NCI-H2227 (cell line): ENCODE measurements around the gene NBEA.
"Not testable (repeated sequence)": the region's sequence is repeated elsewhere in the genome, so short reads cannot be mapped to it uniquely, and the experiment has no call there.

Experiments used
- DNase-seq: peaks from one replicate; lab custom pipeline; 2025; ENCODE audit not compliant: unreplicated experiment; lab: John Stamatoyannopoulos, UW

NBEA gene

GRCh38 chr13:35378939-35379338 is 436.9 kb downstream of the NBEA start:
- no peak for DNase-seq

GRCh38 chr13:35379663-35380062 is 437.6 kb downstream of the NBEA start:
- no peak for DNase-seq

- DNase-seq, result peak; percentile 32
Observed at GRCh38 chr13:35387682-35388250, 445.7 kb downstream of the NBEA start.

GRCh38 chr13:35388441-35389355 is 446.6 kb downstream of the NBEA start:
- DNase-seq, result no peak

GRCh38 chr13:35389535-35389934 is 447.5 kb downstream of the NBEA start:
- DNase-seq, result no peak

- DNase-seq, result no peak
Observed at GRCh38 chr13:35392768-35393167, 450.7 kb downstream of the NBEA start.

- DNase-seq, result no peak
Observed at GRCh38 chr13:35393886-35394285, 451.8 kb downstream of the NBEA start.

- not testable (repeated sequence) for DNase-seq
Observed at GRCh38 chr13:35408285-35408684, 466.2 kb downstream of the NBEA start.

GRCh38 chr13:35411059-35411744 is 469.1 kb downstream of the NBEA start:
- DNase-seq, result no peak

- DNase-seq, result no peak
Observed at GRCh38 chr13:35448465-35448864, 506.4 kb downstream of the NBEA start.

- no peak for DNase-seq
Observed at GRCh38 chr13:35449821-35450220, 507.8 kb downstream of the NBEA start.

GRCh38 chr13:35455022-35455421 is 513.0 kb downstream of the NBEA start:
- no peak for DNase-seq

- DNase-seq, result no peak
Observed at GRCh38 chr13:35457258-35457657, 515.2 kb downstream of the NBEA start.

GRCh38 chr13:35460061-35460460 is 518.0 kb downstream of the NBEA start:
- DNase-seq, result no peak

- DNase-seq, result no peak
Observed at GRCh38 chr13:35465371-35465770, 523.3 kb downstream of the NBEA start.

GRCh38 chr13:35468195-35468594 is 526.1 kb downstream of the NBEA start:
- DNase-seq, result no peak

- DNase-seq, result no peak
Observed at GRCh38 chr13:35469806-35470525, 527.9 kb downstream of the NBEA start.

GRCh38 chr13:35470671-35471661 is 528.9 kb downstream of the NBEA start:
- DNase-seq, result no peak

- no peak for DNase-seq
Observed at GRCh38 chr13:35471706-35472322, 529.7 kb downstream of the NBEA start.
